Activated CD8-positive, alpha-beta T cell treated with anti-CD3 and anti-CD28 coated beads for 36 hours (primary cell): ENCODE measurements around the gene FUT1. TPM values are rescaled to one million over a fixed set of nuclear protein-coding genes. Genes with fewer than 3 reads are reported as not detected.
"Not testable (repeated sequence)": the region's sequence is repeated elsewhere in the genome, so short reads cannot be mapped to it uniquely, and the experiment has no call there.

Source experiments
- ATAC-seq: fragments of 200-7000 bp; cut with Tn5 transposase; one replicate; pipeline ENCODE4 v1.10.0; 2021; ENCODE audit warnings: mild to moderate bottlenecking, moderate library complexity
- CTCF ChIA-PET: fragments of 350-600 bp; sonication (Branson Sonifier 250); formaldehyde crosslinking; loops from one replicate; lab custom pipeline; 2021; ENCODE audit warnings: antibody characterized with exemption; lab: Charles Lee
- POLR2A ChIA-PET: fragments of 350-600 bp; sonication (Branson Sonifier 250); formaldehyde crosslinking; loops from one replicate; lab custom pipeline; 2021; ENCODE audit warnings: antibody characterized with exemption; lab: Charles Lee
- DNase-seq: peaks from one replicate; pipeline ENCODE4 v3.0.0-alpha.2; 2020
- H3K27ac Mint-ChIP-seq: one replicate; pipeline ENCODE4 v1.8.0; 2021; ENCODE audit warnings: mild to moderate bottlenecking, mixed read lengths
- H3K27me3 Mint-ChIP-seq: one replicate; pipeline ENCODE4 v1.8.0; 2021; ENCODE audit warnings: mixed read lengths
- H3K36me3 Mint-ChIP-seq: one replicate; pipeline ENCODE4 v1.8.0; 2021; ENCODE audit warnings: low read depth, mixed read lengths
- H3K4me1 Mint-ChIP-seq: one replicate; pipeline ENCODE4 v1.8.0; 2021; ENCODE audit warnings: low read depth, mixed read lengths
- H3K4me3 Mint-ChIP-seq: one replicate; pipeline ENCODE4 v1.8.0; 2021; ENCODE audit warnings: mild to moderate bottlenecking, moderate library complexity, mixed read lengths
- H3K9me3 Mint-ChIP-seq: one replicate; pipeline ENCODE4 v1.8.0; 2021; ENCODE audit warnings: mixed read lengths
- CTCF ChIP-seq: fragments of 200-600 bp; IDR thresholded peaks from one replicate; pipeline ENCODE4 v1.8.0; 2022; ENCODE audit warnings: antibody characterized with exemption, mild to moderate bottlenecking
- intact Hi-C: fragments of 100-400 bp; cut with micrococcal nuclease; formaldehyde crosslinking; loops from one replicate; pipeline ENCODE4 v1.10.0; 2022
- total RNA-seq, 2 experiments: library from RNA; stranded (reverse); gene quantifications; one replicate each; pipeline ENCODE4 v1.2.3, GENCODE V29; 2021

The FUT1 gene
- total RNA-seq, 2 experiments from 2014 or later = 0.09 to 0.11 TPM

- Mint-ChIP-seq H3K27me3 (peaks cover 13% of the 10 kb centered on the region), H3K9me3 (no peaks in the 10 kb centered on the region), H3K27ac (no peak overlapping the region), H3K36me3 (no peaks in the 10 kb centered on the region), H3K4me1 (no peaks in the 10 kb centered on the region), H3K4me3 (no peak overlapping the region)
- TF ChIP-seq CTCF = no peak
- ChIA-PET POLR2A (interaction anchor here (1.5 kb wide), 1 partner anchor 42 kb away, joined by 4 read pairs; no protein-coding TSS in a partner anchor), CTCF (interaction anchor here (1.1 to 1.8 kb wide), 3 partner anchors 17 to 223 kb away, joined by 3 to 4 read pairs (median 4); partner anchors contain the start of gene RUVBL2)
- DNase-seq (no peak), ATAC-seq (no peak)
- intact Hi-C loops = no loop called here
Measured at GRCh38 chr19:48770266-48770665, 17.8 kb upstream of the FUT1 start.

GRCh38 chr19:48768994-48769713, 16.7 kb upstream of the FUT1 start:
- ATAC-seq (no peak), DNase-seq (no peak)
- H3K27me3 Mint-ChIP-seq = peaks cover 13% of the 10 kb centered on the region
- no peak overlapping the region for H3K27ac Mint-ChIP-seq
- no peak overlapping the region for H3K4me3 Mint-ChIP-seq
- intact Hi-C loops = no loop called here
- POLR2A ChIA-PET = no interaction called here
- H3K36me3 Mint-ChIP-seq = no peaks in the 10 kb centered on the region
- no peaks in the 10 kb centered on the region for H3K9me3 Mint-ChIP-seq
- CTCF ChIA-PET = interaction anchor here (1.8 kb wide), 1 partner anchor 18 kb away, joined by 4 read pairs; no protein-coding TSS in a partner anchor
- TF ChIP-seq CTCF = no peak
- no peaks in the 10 kb centered on the region for H3K4me1 Mint-ChIP-seq

- ChIA-PET POLR2A (interaction anchor here (0.7 kb wide), 1 partner anchor 1379 kb away, joined by 3 read pairs; no protein-coding TSS in a partner anchor), CTCF (interaction anchor here (0.9 kb wide), 1 partner anchor 20 kb away, joined by 4 read pairs; no protein-coding TSS in a partner anchor)
- H3K27me3 Mint-ChIP-seq = peaks cover 13% of the 10 kb centered on the region
- H3K27ac Mint-ChIP-seq, ATAC-seq, H3K4me1 Mint-ChIP-seq, H3K9me3 Mint-ChIP-seq, intact Hi-C loops, H3K36me3 Mint-ChIP-seq, H3K4me3 Mint-ChIP-seq, DNase-seq: not testable (repeated sequence)
Measured at GRCh38 chr19:48768171-48768753, 15.8 kb upstream of the FUT1 start.

- CTCF ChIA-PET = not testable (repeated sequence)
Measured at GRCh38 chr19:48765816-48766215, 13.4 kb upstream of the FUT1 start.

GRCh38 chr19:48760504-48761205, 8.2 kb upstream of the FUT1 start:
- Mint-ChIP-seq H3K36me3 (no peaks in the 10 kb centered on the region), H3K9me3 (no peaks in the 10 kb centered on the region), H3K27ac (peak overlapping the region; percentile 27), H3K27me3 (peaks cover 5% of the 10 kb centered on the region), H3K4me3 (no peak overlapping the region), H3K4me1 (peaks cover 5% of the 10 kb centered on the region)
- no peak for TF ChIP-seq CTCF
- DNase-seq (peak; percentile 23), ATAC-seq (peak; percentile 69)
- CTCF ChIA-PET = interaction anchor here (0.9 kb wide), 1 partner anchor 27 kb away, joined by 3 read pairs; no protein-coding TSS in a partner anchor
- POLR2A ChIA-PET = interaction anchor here (1.0 kb wide), 1 partner anchor 14 kb away, joined by 3 read pairs; no protein-coding TSS in a partner anchor
- intact Hi-C loops = no loop called here

More at GRCh38 chr19:48765816-48766215, 13.4 kb upstream of the FUT1 start:
- peaks cover 14% of the 10 kb centered on the region for H3K27me3 Mint-ChIP-seq
- H3K27ac Mint-ChIP-seq, H3K36me3 Mint-ChIP-seq, H3K9me3 Mint-ChIP-seq, intact Hi-C loops, DNase-seq, H3K4me3 Mint-ChIP-seq, H3K4me1 Mint-ChIP-seq, ATAC-seq: not testable (repeated sequence)
- POLR2A ChIA-PET = interaction anchor here (0.7 kb wide), 1 partner anchor 35 kb away, joined by 3 read pairs; no protein-coding TSS in a partner anchor
